VCaP (cell line): ENCODE measurements around the gene OR10A6.

ENCODE experiments used
- H3K27ac ChIP-seq: fragments of 450-650 bp; 2 replicates; pipeline ENCODE4 v1.5.1; 2017
- CTCF ChIP-seq: fragments of 450-650 bp; conservative IDR thresholded peaks from 2 replicates; pipeline ENCODE4 v1.5.1; 2017; ENCODE audit warnings: mild to moderate bottlenecking, moderate library complexity

Gene OR10A6

GRCh38 chr11:7911011-7911410 is 20.1 kb downstream of the OR10A6 start:
- no peak for TF ChIP-seq CTCF
- H3K27ac ChIP-seq, result no peak overlapping the region

GRCh38 chr11:7910286-7910788 is 20.7 kb downstream of the OR10A6 start:
- no peak for TF ChIP-seq CTCF
- H3K27ac ChIP-seq, result no peak overlapping the region

- no peak for TF ChIP-seq CTCF
- no peak overlapping the region for H3K27ac ChIP-seq
Measured at GRCh38 chr11:7909585-7910285, 21.3 kb downstream of the OR10A6 start.

- no peak for TF ChIP-seq CTCF
- H3K27ac ChIP-seq, result no peak overlapping the region
Measured at GRCh38 chr11:7907121-7907520, 23.9 kb downstream of the OR10A6 start.

- no peak for TF ChIP-seq CTCF
- no peak overlapping the region for H3K27ac ChIP-seq
Measured at GRCh38 chr11:7906481-7906880, 24.6 kb downstream of the OR10A6 start.

GRCh38 chr11:7905961-7906429 is 25.1 kb downstream of the OR10A6 start:
- no peak overlapping the region for H3K27ac ChIP-seq

GRCh38 chr11:7905549-7905948 is 25.5 kb downstream of the OR10A6 start:
- no peak overlapping the region for H3K27ac ChIP-seq
- no peak for TF ChIP-seq CTCF

More at GRCh38 chr11:7905961-7906429, 25.1 kb downstream of the OR10A6 start:
- no peak for TF ChIP-seq CTCF
